A673 (cell line): ENCODE results near the gene PRR7. TPM values are rescaled to one million over a fixed set of nuclear protein-coding genes. Genes with fewer than 3 reads are reported as not detected.
A peak's percentile ranks its signal among the peaks of the same experiment; 100 is the strongest.

ENCODE experiments used
- BruUV-seq: library from RNA; stranded (reverse); fragments of 400-500 nt; replicated peaks from 2 replicates; lab custom pipeline; 2021; lab: Mats Ljungman, UMichigan
- CTCF ChIA-PET: fragments of 300-600 bp; sonication (Branson Sonifier 250); formaldehyde crosslinking; loops from one replicate; lab custom pipeline; 2022; ENCODE audit warnings: antibody characterized with exemption; lab: Charles Lee
- POLR2A ChIA-PET: fragments of 300-600 bp; sonication (Branson Sonifier 250); formaldehyde crosslinking; loops from one replicate; lab custom pipeline; 2022; ENCODE audit warnings: antibody characterized with exemption; ENCODE audit not compliant: low non-redundant PET; lab: Charles Lee
- DNase-seq: peaks from one replicate; pipeline ENCODE4 v3.0.0-alpha.2; 2015; ENCODE audit warnings: low spot score
- H3K27ac ChIP-seq: fragments of 200-600 bp; sonication (generic); 2 replicates; pipeline ENCODE4 v1.5.1; 2016; ENCODE audit warnings: mixed run types, low read depth, mild to moderate bottlenecking, mixed read lengths, antibody characterized with exemption, low read length; ENCODE audit not compliant: poor library complexity, severe bottlenecking
- H3K27me3 ChIP-seq: fragments of 200-600 bp; sonication (generic); replicated peaks from 2 replicates; pipeline ENCODE4 v1.6.1; 2017; ENCODE audit warnings: mixed run types, low read depth, mild to moderate bottlenecking, mixed read lengths, antibody characterized with exemption, low read length; ENCODE audit not compliant: insufficient read depth, poor library complexity
- H3K36me3 ChIP-seq: fragments of 200-600 bp; sonication (generic); 2 replicates; pipeline ENCODE4 v1.6.1; 2016; ENCODE audit warnings: mixed run types, mild to moderate bottlenecking, mixed read lengths, antibody characterized with exemption, low read length; ENCODE audit not compliant: insufficient read depth, poor library complexity, severe bottlenecking
- H3K4me1 ChIP-seq: fragments of 200-600 bp; sonication (generic); 2 replicates; pipeline ENCODE4 v1.6.1; 2017; ENCODE audit warnings: mixed run types, mild to moderate bottlenecking, mixed read lengths, antibody characterized with exemption, low read length; ENCODE audit not compliant: insufficient read depth, poor library complexity, severe bottlenecking
- H3K4me3 ChIP-seq: fragments of 200-600 bp; sonication (generic); 2 replicates; pipeline ENCODE4 v1.5.1; 2016; ENCODE audit warnings: low read depth, mixed run types, mild to moderate bottlenecking, mixed read lengths, low read length; ENCODE audit not compliant: poor library complexity, severe bottlenecking
- H3K9me3 ChIP-seq: fragments of 200-600 bp; sonication (generic); 2 replicates; pipeline ENCODE4 v1.6.1; 2016; ENCODE audit warnings: mixed run types, low read depth, mild to moderate bottlenecking, mixed read lengths, antibody characterized with exemption, low read length; ENCODE audit not compliant: poor library complexity, severe bottlenecking
- CTCF ChIP-seq: fragments of 300-800, 200-600 bp; sonication (generic); conservative IDR thresholded peaks from 2 replicates; pipeline ENCODE4 v1.5.1; 2017; ENCODE audit warnings: low read depth, mild to moderate bottlenecking, antibody characterized with exemption, low read length, moderate library complexity, mixed read lengths
- EZH2 ChIP-seq: fragments of 200-600 bp; sonication (generic); IDR thresholded peaks from 2 replicates; pipeline ENCODE4 v1.6.1; 2017; ENCODE audit warnings: borderline replicate concordance, low read depth, mild to moderate bottlenecking, mixed read lengths, antibody characterized with exemption, low read length; ENCODE audit not compliant: poor library complexity, severe bottlenecking
- intact Hi-C: fragments of 100-400 bp; cut with micrococcal nuclease; formaldehyde crosslinking; loops from one replicate; pipeline ENCODE4 v1.10.0; 2022; ENCODE audit not compliant: unreplicated experiment
- total RNA-seq: library from RNA; stranded (reverse); gene quantifications from 2 replicates; pipeline ENCODE4 v1.2.3, GENCODE V29; 2021

PRR7 gene
- total RNA-seq, 1 experiment from 2014 or later = 3.0 TPM

GRCh38 chr5:177445052-177445916 lies 1.3 kb upstream of the PRR7 start:
- H3K27me3 ChIP-seq = no peaks in the 10 kb centered on the region
- TF ChIP-seq CTCF (no peak), EZH2 (no peak)
- CTCF ChIA-PET = interaction anchor here (0.8 kb wide), 1 partner anchor 872 kb away, joined by 5 read pairs; no protein-coding TSS in a partner anchor
- no peaks in the 10 kb centered on the region for H3K36me3 ChIP-seq
- intact Hi-C loops = no loop called here
- no peak for DNase-seq
- BruUV-seq = no TSS peak
- POLR2A ChIA-PET = interaction anchor here (0.6 kb wide), 1 partner anchor 36 kb away, joined by 13 read pairs; no protein-coding TSS in a partner anchor
- H3K9me3 ChIP-seq = no peaks in the 10 kb centered on the region
- H3K4me1 ChIP-seq = peaks cover 4% of the 10 kb centered on the region
- H3K27ac ChIP-seq = no peak overlapping the region
- no peak overlapping the region for H3K4me3 ChIP-seq

GRCh38 chr5:177445917-177446199 lies 756 bp upstream of the PRR7 start:
- H3K36me3 ChIP-seq = no peaks in the 10 kb centered on the region
- no peaks in the 10 kb centered on the region for H3K27me3 ChIP-seq
- intact Hi-C loops = no loop called here
- peak overlapping the region; percentile 66 for H3K4me3 ChIP-seq
- peak overlapping the region; percentile 16 for H3K27ac ChIP-seq
- DNase-seq = no peak
- H3K4me1 ChIP-seq = peaks cover 4% of the 10 kb centered on the region
- POLR2A ChIA-PET = no interaction called here
- no peak for TF ChIP-seq CTCF
- TF ChIP-seq EZH2 = no peak
- H3K9me3 ChIP-seq = no peaks in the 10 kb centered on the region
- CTCF ChIA-PET = interaction anchor here (0.8 kb wide), 1 partner anchor 873 kb away, joined by 5 read pairs; no protein-coding TSS in a partner anchor
- no TSS peak for BruUV-seq

GRCh38 chr5:177447066-177447610 lies 524 bp downstream of the PRR7 start:
- POLR2A ChIA-PET = no interaction called here
- no TSS peak for BruUV-seq
- H3K27ac ChIP-seq = no peak overlapping the region

More at GRCh38 chr5:177447066-177447610, 524 bp downstream of the PRR7 start:
- Histone ChIP-seq H3K4me3 (peak overlapping the region; percentile 66), H3K9me3 (no peaks in the 10 kb centered on the region), H3K36me3 (no peaks in the 10 kb centered on the region), H3K27me3 (no peaks in the 10 kb centered on the region), H3K4me1 (peaks cover 4% of the 10 kb centered on the region)
- DNase-seq = peak; percentile 52
- intact Hi-C loops = no loop called here
- CTCF ChIA-PET = interaction anchor here (0.7 kb wide), 1 partner anchor 64 kb away, joined by 3 read pairs; no protein-coding TSS in a partner anchor
- no peak for TF ChIP-seq EZH2
- no peak for TF ChIP-seq CTCF
